ENCODE data around the gene OMD.

- no peak for TF ChIP-seq POLR2A (IDR thresholded peaks at IDR 0.05)
- TF ChIP-seq CTCF (IDR thresholded peaks at IDR 0.05 in 8 of 11, conservative IDR thresholded peaks at IDR 0.05 in 3 of 11), result no peak
- no peak for TF ChIP-seq POLR2AphosphoS5 (IDR thresholded peaks at IDR 0.05)
Observed at GRCh38 chr9:92385001-92385400, 39.3 kb downstream of the OMD start.
